Thyroid gland (tissue), 4 donors: ENCODE results near the gene KLHL12.

Experiments used
- CTCF ChIP-seq, 6 experiments: fragments of 200-600 bp in 3 of 6; fragments of 450-650 bp in 3 of 6; sonication (generic) in 3 of 6; IDR thresholded peaks; one replicate each; pipeline ENCODE4 v1.5.1; 2016 to 2019; ENCODE audit warnings: antibody characterized with exemption in 6 of 6, mild to moderate bottlenecking in 2 of 6, inconsistent platforms in 1 of 6, moderate library complexity in 1 of 6
- POLR2A ChIP-seq, 2 donors: fragments of 450-650 bp; IDR thresholded peaks; one replicate each; pipeline ENCODE4 v1.6.1; 2017; ENCODE audit warnings: antibody characterized with exemption in 2 of 2, mild to moderate bottlenecking in 2 of 2, moderate library complexity in 1 of 2

GRCh38 chr1:202844259-202844658 is 82.8 kb downstream of the KLHL12 start:
- TF ChIP-seq CTCF (IDR thresholded peaks at IDR 0.05): no peak
- TF ChIP-seq POLR2A (IDR thresholded peaks at IDR 0.05): no peak
